ENCODE measurements around the gene SH3D21.

SH3D21 gene

DNA sequence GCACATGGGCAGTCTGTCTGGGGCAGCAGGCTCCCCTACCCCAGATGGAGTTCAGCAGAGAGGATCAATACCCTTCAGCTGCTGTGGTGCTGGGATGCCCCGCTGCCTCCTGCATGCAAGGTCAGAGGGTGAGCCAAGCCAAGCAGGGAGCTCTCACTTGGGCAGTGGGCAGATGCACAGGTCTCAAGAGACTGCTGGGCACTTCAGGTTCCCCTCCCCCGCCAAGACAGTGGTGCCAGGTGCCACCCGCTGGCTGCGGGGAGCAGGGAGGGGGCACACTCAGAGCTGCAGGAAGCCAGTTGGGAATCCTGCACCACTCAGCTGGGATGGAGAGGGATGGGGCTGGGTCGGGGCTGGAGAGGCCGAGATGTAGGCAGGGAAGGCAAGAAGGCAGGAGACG, 33.0 kb downstream of the SH3D21 start:
- FAIRE-seq, result no peak

DNA sequence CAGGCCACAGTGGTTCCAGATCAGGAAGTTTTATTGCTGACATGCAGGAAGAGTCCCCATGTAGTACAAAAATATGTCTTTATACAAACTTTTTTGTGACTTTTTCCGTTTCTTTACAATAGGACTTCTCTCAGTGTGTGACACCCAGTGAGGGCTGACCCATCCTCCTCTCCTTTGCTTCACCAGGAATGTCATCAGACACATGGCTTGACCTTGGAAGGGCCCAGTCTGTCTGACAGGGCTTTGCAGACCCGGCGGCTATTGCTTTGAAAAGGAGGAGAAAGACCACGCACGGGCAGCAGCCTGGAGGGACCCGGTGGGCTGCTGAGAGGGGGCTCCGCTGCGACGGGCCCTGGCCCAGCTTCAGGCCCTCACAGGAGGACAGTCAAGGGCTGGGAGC, 33.4 kb downstream of the SH3D21 start:
- FAIRE-seq, result no peak

DNA sequence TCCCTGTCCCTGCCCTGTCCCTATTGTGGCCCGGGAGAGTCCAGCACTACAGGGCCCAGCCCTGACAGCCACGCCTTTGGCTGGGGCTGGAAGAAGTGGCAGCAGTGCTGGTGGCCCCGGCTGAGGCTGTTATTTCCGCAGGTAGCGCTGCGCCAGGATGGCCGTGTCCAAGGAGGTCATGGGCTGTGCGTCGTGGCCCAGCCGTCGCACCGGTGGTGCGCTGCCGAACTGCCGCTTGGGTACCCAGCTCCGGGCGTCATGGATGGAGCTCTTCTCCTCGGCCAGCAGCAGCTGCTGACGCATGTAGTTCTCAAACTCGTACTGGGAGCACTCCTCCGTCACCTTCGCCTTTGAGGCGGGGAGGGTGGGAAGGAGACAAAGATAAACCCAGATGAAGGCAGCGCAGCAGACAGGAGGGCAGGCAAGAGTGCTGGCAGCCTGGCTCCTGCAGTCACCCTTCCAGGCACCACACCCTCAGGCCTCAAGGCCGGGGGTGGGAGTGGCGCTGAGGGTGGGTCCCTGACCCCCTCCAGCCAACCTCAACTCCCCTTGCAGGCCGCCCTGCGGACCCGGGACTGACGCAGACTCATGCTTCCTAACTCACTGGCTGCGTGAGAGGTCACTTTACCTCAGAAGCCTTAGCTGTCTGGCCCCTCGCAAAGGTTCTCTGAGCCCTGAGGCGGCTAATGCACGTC, 35.6 kb downstream of the SH3D21 start:
- no peak for FAIRE-seq

DNA sequence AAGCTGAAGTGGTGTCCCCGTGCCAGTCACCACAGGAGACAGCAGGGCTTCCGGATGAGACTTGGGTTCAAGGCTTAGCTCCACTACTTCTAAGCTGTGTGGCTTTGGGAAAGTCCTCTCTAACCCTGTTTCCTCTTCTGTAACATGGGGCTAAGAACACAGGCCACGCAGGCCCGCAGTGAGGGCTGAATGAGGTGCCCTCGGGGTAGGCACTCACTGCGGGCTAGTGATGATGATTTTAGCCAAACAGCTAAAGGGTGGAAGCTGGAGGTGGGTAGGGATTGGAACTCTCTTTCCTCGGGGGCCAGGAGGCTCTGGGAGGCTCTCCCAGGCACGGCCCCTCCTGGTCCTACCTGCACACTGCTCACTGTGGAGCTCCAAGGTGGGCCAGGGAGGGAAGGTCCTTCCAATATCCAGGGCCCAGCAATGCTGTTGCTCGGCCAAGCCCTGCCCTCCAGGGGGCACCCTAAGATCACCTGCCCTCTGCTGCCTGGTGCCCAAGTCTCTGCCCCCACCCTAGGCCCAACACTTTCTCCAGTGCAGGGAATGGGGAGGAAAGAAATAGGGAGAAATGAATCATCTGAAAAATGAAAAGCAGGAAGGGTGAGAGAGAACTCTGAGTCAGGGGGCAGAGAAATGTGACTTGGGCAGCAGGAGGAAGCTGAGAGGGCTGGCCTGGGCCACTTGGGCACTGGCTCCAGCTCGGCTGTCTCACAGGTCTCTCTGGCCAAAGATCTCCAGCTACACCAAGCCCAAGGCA, 36.4 kb downstream of the SH3D21 start:
- no peak for FAIRE-seq

DNA sequence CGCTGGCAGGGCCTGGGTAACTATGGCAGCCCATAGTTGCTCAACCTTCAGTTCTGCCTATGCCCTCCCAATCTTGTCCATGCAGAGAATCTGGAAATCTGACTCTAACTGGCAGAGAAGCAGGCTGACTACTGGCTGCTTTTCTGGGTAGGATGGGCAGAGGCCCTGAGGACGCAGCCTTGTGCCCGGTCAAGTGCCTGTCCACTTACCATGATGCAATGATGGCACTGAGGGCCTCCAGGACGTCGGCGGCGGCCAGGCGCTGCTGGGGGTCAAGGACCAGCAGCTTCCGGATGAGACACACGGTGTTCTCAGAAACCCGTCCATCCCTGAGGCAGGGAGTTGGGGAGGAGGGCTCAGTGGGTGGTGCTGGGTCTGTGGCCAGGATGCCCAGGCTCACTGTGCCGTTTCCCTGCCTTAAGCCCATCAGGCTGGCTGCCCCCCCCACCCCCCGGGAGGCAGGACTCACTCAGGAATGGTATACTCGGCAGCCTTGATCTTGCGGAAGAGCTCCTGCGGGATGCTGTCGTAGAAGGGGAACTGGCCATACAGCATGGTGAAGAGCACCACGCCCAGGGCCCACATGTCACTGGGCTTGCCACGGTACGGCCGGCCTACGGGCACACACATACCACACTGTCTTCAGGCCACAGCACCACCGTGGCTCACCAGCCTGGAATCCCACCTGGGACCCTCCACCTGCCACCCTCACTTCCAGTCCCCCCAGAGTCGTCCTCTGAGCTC, 37.7 kb downstream of the SH3D21 start:
- FAIRE-seq, result no peak

DNA sequence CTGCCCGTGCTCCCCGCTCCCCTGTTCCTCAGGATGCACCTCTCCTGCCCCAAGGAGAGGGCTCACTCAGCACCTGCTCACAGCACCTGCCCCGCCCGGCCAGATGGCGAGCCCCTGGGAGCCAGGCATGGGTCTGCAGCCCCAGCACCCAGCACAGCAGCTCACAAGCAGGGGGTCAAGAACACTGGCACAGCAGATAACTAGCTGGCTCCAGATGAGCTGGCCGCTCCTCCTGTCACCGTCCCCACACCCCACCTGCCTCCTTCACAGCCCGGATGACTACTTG, 38.2 kb downstream of the SH3D21 start:
- no peak for FAIRE-seq

DNA sequence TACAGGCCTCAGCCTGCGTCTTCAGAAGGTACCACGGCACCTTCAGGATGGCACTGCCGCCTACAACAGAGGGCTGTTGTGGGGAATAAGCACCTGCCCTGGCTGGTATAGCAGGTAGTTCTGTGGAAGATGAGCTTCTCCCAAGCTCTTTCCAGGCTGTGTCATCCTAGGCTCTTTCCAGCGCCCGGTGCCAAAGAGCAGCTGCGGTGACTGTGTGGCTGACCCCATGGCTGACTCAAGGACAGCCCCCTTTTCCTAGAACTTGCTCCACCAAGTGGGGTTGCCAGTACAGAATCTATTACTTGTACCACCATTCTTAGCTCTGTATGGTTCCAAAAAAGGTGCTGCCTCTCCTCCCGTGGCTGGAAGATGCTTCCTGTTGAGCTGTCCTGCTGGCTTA, 39.2 kb downstream of the SH3D21 start:
- FAIRE-seq, result no peak

DNA sequence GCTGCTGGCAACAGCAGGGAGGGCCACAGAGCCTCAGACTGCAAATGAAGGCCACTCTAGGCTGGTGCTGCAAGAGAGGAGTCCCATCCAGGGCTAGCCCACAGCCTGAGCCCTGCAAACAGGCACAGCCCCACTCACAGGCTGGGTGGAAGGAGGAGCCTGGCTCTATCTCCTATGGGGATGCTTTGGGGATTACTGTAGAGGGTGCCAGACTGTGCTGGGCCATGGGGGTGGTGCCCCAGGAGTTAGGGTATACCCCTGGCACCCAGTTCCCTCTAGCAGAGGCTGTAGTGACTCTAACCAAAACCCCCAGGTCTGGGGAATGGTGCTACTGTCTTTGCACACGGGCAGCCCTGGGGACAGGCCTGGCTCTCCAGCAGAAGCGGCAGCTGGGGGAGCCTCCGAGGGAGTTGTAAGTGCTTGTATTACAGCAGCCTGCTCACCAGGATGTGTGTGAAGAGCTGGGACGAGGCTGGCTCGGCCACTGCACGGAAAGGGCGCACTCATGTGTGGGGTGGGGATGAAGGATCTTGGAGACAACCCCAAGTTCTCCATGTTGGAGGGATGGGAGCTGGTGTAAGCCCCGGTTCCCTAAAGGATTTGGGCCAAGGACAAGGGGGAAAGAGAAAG, 40.7 kb downstream of the SH3D21 start:
- no peak for FAIRE-seq

DNA sequence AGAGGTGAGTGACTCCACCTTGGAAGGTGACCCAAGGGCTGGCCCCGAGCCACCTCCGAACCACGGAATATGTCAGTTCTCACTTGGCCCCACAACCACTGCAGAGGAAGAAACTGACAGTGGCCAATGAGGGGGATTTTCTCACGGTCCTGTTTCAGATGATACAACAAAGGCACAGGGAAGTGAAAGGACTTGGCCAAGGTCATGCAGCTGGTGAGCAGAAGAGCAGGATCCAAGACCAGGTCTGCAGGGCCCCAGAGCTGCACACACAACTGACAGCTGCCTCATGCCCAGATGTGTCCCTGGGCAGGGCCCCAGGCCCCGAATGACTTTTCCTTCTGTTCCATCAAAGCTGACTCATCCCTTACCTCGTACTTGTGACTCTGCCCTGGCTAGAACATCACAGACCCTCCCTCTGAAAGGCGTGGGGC, 43.1 kb downstream of the SH3D21 start:
- no peak for FAIRE-seq

DNA sequence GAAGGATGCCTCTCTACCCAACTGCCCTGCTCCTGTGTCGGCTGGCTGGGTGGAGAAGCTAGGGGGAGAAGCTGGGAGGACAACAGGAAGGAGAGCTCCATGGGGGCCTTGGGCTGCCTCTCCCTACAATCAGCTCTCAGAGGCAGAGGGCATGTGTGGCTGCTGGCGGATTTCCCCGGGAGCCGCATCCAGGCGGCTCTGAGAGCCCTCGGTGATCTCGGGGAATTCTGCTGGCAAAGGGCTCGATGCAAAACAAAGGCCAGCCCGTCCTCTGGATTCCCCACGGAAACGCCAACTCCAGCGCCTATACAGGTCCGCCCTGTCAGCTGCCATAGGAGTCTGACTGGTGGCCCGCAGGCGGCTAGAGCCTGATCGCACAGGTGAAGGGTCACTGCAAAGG, 43.7 kb downstream of the SH3D21 start:
- no peak for FAIRE-seq

DNA sequence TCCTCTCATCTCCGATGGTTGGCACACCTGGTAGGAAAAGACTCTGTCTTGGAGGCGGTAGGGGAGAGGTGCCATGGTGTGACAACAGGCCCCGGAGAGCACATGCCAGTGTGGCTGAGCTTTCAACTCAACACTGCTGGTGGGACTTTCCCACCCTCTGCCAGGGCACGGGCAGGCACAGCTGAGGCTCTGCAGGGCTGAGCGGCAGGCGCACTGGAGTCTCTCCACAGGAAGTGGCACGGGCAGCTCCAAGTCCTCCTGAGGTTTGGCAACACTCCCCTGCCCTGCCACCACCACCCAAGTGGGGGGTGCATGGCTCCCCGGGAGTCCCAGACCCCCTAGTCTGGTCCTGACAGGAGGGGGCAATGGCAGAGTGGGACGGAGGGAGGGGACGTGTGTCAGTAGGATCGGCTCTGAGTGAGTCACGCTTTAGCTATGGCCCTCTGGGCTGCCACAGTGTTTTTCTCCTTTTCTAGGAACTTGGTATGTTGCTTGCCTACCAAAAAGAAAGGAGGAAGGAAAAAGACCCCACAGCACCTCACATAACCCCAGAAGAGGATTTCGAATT, 44.6 kb downstream of the SH3D21 start:
- FAIRE-seq, result no peak

DNA sequence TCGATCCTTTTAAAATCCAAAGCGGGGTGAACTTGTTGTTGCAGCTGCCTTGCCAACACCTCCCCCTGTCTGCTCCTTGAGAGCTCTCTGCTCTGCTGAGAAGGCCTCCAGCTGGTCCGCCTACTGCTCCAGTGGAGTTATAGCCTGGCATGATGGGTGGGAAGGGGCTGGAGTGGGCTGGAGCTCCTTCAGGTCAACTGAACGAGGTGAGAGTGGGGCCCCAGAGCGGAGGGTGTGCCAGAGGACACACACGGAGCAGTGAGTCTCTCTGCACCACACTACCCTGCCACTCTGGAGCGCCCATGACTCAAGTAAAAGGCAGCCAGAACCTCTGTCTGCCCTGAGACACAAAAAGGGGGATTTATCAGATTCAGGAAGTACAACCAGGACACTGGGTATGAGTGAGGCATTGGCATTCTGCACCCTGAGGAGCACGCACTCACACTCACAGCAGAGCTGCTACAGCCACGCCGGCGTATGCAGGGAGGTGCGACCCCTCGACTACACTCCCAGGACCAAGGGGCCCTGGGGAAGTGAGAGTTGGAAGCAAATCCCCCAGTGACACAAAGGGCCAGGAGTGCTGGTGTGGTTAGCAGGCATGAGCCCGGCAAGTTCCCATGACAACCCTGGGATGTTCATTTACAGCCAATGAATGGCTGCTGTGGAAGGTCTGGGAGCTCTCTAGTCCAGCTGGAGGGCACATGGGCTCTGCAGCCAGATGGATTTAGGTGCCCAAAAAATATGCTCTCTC, 45.2 kb downstream of the SH3D21 start:
- FAIRE-seq, result no peak

DNA sequence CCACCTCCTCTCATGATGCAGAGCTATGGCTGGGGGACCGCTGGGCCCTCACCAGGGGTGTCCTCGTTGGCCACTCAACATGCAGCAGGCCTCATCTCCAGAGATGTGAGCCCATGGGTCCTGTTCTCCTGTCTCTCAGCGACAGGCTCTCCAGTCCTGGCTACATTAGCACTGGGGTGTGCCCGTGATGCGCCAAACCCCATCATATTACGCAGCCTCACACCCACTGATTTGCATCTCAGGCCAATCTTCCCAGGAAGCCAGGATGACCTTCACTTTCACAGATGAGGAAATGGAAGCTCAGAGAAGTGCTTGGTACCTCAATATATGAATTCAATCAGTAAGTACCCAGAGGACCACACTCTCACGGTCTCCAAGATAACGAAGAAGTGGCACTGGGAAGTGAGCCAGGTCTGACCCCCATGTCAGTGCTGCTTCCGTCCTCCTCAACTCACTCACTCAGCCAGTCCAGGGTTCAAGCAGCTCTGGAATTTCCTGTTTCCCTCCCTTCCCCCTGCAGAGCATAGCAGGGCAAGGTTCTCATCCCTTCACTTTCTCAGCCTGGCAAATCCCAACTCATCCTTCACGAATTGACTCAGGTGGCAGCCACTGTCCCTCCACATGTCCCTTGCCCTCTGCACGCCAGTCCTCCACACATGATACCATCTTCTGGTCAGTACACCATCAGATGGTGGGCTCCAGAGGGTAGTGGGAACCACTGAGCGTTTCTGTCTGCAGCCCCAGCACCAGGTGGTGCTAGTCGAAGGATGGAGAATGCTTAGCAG, 46.1 kb downstream of the SH3D21 start:
- no peak for FAIRE-seq

DNA sequence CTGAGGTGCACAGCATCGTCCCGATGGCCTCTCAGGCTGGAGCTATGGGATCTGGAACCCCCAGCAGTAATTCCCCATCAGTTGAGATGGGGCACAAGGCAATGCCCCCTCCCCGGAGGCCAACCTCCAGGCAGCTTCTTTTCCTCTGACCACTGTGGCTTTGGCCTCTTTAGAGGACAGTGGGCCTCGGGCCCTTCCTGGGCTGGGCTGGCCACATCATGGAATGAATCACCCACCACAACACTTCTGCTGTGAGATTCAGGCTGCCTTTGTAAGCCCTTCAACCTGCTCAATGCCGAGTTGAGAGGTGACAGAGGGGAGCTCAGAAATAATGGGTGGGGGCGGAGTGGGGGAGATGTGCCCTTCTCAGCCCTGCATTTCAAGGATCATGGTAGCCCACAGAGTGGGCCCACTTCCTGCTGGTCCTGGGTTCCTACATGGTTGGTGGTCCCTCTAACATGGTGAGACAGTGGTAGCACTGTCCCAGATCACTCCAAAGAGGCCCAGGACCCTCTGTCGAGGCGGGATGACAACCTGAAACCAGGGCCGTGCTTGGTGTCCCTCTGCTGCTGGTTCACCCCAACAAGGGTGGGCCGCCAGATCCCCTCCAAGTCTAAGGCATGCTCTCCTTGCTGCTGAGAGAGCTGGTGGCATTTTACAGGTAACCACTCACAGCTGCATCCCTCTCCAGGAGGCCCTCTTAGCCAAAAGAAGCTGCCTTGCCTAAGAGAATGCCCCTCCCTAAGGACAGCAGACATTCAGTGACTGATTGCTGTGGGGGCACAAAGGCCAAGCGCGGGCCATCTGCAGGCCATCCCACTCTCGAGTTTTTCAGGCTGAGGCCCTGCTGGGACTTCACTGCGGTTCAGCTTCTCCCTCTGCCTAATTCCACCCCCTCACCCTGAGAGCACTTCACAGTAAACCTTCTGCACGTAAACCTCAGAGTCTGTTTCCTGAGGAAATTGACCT, 47.0 kb downstream of the SH3D21 start:
- no peak for FAIRE-seq

DNA sequence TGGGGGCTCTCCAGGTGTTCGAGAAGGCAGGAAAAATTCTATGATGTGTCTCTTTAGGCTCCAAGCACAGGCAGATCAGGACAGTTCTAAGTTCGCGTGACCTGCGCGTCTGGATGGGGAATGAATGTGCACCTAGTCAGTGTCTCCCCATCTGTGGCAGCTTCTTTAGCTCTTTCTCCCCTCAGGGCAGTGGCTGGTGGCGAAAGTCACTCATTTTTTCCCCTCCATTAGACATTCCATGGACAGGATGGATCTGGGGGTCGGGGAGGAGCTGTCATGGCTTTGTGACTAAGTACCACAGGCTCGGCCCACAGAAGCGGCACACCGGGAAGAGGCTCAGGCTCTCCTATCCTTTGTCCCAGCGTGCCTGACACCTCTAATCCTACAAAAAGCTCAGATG, 48.3 kb downstream of the SH3D21 start:
- no peak for FAIRE-seq

DNA sequence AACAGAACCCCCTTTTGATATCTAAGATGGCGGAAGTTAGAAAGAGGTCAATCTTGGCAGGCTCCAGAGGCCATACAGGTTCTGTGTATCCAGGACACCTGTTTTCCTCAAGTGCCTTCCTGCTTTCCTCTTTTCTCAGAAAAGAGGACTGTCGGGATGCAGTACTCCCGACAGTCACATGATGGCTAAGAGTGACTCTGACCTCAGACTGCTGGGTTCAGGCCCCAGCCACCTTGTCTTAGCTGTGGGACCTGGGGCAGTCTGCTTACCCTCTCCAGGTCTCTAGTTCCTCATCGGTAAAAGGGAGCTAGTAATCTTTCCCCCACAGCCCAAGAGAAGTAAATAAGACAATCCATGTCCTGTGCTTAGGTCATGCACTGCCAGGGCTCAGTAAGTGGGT, 49.6 kb downstream of the SH3D21 start:
- no peak for FAIRE-seq

DNA sequence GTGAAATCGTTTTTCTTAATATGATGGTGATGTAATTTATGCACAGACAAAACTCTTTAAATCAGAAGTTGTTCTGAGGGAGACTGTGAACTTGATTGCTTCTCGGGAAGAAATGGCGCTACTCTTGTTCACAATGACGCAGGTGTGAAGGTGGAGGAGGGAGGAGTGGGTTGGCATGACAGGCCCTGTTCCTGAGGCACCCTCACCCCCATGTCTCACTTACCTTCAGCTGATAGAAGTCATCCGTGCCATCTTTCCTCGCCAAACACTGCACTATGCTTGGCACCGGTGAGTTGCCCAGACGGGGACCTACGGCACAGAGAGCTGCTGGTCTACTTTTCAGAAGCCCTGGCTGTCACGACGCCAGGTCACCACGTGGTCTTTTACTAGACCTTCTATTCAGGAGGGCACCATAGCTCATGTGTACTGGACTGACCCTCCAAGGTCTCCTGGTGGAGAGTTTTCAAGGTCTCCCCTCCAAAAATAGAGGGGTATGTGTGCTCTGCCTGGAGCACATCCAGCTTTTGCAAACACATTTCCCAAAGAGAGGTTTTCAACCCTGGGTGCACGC, 52.4 kb downstream of the SH3D21 start:
- no peak for FAIRE-seq

DNA sequence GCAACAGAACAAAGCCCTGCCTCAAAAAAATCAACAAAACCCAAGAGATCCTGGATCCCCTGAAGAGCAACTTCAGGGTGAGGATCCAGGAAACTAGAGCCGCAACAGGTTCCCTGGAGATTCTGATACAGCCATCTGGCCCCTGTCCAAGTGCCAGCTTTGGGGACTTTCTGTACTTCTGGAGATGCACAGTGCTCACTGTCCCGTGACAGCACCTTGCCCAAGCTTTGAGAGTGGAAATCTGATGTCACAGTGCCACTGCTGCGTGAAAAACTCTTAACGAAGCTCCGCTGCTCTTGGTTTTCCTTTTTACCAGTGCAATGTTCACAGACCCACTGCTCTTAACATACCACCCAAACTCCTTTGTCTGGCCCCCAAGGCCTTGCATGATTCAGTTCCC, 53.2 kb downstream of the SH3D21 start:
- FAIRE-seq, result no peak

DNA sequence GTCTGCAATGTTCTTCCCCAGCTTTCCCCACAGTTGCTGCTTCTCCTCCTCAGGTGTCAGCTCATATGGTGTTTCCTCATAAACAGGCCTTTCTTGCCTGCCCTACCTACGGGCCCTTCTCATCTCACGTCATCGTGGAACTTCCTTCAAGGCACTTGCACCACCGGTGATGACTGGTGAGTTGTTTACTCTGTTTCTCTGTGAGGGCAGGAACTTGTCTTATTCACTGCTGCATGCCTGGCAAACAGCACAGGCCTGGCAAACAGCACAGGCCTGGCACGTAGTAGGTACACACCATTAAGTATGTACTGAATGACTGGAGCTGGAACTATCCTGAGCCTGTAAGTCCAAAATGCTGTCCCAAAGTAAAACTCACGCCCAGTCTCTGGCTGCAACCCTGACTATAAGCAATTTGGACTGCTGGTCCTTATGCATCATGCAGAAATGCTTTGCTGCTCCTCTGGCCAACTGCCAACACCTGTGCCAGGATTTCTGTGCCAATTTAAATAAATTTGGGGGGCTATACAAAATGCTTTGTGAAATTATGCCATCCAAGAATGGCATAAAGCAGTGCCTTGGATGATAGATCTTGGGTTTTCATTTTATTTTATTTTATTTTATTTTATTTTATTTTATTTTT, 53.9 kb downstream of the SH3D21 start:
- no peak for FAIRE-seq

DNA sequence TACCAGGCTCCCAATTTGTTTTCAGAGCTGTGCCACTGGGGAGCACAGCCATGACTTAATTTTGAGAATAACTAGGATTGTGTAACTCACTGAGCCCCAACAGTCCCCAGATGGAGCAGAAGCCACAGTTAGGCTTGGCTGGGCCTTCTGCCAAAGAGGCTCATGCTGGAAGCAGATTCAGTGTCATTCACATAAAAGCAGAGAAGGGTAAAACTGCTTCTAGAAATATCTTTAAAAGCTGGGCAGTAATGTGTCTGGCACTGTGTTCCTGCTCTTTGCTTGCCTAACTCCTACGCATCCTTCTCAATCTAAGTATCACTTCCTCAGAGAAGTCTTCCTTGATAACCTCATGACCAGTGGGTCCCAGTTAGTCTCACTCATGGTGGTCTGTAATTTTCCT, 59.2 kb downstream of the SH3D21 start:
- FAIRE-seq, result no peak
